DMS53 treated with DMSO at 0.1 percent for 48 hours (cell line): ENCODE results near the gene SIRT2.

Experiments
- DNase-seq: peaks from one replicate; lab custom pipeline; 2025; ENCODE audit not compliant: unreplicated experiment; lab: John Stamatoyannopoulos, UW

Gene SIRT2

GRCh38 chr19:38845374-38846024, 53.9 kb downstream of the SIRT2 start:
- no peak for DNase-seq

DNA sequence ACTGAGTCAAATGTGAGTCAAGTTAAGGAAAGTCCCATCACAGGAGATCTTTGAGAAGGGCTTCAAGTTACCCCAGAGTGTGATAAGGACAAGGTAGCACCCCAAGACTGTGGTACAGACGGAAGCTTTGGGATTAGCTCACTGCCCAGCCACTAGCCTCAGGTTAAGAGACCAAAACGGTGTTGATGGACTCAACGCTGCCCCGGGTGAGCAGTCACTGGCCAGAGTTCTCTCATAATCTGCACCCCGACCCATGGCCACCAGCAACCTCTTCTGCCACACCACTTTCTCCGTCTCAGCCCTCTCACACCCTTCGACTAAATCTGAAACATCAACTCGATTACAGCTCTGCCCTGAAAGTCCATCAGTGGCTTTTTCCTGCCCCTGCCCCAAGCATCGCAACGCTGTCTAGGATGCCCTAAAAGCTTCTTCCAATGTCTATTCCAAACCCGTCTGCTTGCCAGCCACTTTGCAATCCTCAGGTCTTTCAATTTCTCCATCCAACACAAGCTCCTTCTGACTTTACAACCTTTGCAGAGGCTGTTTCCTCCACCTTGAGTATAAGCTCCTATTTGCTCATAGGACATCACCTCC, 55.2 kb downstream of the SIRT2 start:
- DNase-seq = no peak

DNA sequence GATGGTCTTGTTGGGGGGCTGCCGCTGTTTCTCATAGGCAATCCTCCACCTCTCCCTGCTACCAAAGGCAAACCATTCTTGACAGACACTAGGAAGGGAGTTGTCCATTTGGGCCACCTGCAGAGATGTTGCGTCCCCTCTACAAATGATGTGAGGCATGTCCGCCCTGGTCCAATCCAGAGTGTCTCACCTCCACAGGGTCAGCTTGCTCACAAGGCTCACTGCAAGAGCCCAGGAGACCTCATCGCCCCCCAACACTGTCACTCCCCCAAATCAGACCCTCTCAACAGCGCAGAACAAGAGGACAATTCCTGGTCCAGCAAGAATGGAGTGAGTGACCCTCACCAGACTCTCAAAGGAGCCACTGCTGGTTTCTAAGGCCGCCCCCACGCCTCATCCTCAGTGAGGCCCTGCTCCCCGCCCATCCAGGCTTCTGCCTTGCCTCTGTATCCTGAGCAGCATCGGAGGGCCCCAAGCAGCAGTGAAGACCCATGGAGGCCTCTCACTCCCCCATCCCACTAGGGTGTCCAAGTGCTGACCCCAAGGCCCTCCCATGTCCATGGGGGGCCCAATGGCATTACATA, 56.2 kb downstream of the SIRT2 start:
- no peak for DNase-seq

DNA sequence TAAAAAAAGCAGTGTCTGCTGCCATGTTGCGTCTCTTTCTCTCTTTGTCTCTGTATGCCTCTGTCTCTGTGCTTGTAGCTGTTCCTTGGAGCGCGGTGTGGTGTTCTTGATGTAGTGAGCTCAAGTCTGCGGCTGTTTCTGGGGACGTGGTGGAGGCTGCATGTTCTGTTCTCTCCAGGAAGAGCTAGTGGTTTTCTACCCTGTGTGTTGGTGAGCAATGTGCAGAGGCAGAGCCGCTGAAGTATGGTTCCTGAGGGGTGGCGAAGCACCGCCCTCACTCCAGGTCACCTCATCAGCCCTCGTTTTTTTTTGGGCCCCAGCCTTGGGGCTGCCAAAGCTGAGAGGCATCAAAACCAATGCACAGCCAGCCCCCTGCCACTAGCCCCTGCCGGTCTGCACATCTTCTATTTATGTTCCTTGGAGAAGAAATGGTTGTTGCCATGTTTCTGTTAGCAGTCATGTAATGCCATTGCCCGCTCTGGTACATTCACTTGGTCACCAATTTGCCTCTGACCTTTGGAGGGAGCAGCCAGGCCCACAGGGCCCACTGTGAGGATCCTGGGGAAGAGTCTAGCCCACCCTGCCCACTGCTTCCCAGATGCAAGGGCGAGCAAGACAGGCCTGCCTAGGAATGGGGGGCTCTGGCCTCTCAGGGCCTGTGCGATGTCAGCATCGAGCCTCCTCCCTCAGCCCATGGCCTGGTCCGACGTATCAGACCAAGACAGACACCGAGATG, 56.8 kb downstream of the SIRT2 start:
- no peak for DNase-seq

- no peak for DNase-seq
Measured at GRCh38 chr19:38841787-38842438, 57.5 kb downstream of the SIRT2 start.

DNA sequence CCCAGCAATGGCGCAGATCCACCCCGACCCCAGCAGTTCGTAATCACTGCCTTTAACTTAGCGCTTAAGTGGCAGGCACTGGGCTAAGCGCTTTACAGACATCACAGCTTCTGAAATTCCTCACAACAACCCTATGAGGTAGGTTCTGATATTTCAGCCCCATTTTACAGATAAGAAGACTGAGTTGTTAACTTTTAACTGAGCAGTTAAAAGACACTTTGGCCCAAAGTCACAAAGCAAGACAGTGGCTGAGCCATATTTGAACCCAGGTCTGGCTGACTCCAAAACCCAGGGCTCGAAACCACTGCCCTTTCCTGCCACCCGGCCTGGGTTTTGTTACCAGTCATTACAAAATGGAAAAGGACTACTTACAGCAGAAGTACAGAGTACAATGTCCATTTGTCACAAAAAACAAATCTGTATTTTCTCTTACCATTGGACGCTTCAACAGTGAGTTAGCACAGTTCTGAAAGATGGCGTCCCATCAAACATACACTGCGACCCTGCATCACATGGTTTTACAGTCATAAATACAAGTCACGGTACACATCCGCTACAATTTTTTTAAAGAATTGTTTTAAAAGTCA, 58.1 kb downstream of the SIRT2 start:
- DNase-seq = no peak

DNA sequence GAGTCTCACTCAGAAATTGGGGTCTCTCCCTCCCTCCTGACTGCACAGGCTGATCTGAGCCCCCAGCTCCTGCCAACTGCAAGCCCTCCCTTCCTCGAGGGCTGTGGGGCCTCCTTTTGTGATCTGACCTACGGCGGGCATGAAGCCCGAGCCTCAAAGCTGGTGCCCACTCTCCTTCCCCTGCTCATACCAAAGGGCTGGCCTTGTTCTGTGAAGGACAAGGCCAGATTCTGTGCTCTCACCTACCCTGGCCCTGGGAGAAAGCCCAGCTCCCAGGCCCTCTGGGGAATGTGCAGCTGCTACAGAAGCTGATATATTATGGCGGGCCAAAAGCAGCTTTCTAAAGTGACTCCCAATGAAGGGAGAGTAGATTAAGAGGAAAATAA, 58.8 kb downstream of the SIRT2 start:
- DNase-seq = no peak

GRCh38 chr19:38839816-38840582, 59.4 kb downstream of the SIRT2 start:
- DNase-seq = no peak

- peak; percentile 49 for DNase-seq
Measured at GRCh38 chr19:38838986-38839761, 60.2 kb downstream of the SIRT2 start.

DNA sequence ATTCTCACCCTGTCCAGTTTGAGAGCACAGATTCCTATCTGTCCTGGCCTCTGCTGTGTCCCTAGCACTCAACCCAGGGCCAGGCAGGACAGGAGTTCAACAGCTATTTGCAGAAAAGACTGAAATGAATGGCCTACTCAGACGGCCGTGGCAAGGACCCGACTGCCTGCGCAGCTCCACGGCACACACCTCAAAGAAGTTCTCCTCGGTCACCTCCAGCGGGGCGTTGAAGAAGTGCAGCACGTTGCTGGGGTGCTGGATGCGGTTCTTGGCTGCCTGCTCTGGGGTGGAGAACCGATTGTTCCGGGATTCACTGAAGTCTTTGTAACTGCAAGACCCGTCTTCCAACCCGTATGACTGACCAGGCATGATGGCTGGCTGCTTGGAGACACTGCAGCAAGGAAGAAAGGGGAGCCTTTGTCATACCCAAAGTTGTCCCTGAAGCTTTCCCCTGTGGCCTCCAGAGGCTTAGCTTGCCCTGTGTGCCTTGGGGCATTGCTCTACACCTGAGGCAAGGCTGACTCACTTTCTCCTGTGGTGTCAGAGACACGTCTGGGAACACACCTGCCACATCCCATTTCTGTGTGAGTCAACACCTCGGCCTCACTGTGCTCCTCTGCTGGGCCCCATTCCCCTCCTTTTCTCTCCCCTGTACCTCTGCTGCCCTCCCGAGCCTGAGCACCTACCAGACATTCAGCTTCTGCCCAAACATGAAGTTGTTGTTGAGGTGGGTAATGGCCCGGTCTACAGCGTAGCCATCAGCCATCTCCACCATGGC, 61.0 kb downstream of the SIRT2 start:
- DNase-seq = peak; percentile 97

DNA sequence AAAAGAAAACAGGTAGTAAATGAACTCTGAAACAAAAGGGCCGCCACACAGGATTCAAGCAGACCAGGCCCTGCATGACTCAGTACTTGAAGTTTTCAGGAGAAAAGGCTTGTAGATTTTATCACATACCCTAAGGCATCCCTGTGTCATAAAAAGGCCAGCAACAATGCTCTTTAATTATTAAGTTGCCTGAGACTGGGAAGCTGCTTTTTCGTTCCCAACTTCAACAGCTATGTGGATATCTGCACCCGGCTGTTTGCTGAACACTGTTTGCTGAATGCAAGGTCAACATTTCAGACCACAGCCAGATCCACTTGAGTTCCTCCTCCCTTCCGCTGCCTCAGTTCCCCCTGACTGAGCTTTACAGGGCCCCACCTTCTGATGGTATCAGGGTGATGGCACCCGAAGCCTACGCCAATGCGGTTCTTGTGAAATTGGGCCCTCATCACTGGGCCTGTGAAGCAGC, 61.7 kb downstream of the SIRT2 start:
- DNase-seq = peak; percentile 83

DNA sequence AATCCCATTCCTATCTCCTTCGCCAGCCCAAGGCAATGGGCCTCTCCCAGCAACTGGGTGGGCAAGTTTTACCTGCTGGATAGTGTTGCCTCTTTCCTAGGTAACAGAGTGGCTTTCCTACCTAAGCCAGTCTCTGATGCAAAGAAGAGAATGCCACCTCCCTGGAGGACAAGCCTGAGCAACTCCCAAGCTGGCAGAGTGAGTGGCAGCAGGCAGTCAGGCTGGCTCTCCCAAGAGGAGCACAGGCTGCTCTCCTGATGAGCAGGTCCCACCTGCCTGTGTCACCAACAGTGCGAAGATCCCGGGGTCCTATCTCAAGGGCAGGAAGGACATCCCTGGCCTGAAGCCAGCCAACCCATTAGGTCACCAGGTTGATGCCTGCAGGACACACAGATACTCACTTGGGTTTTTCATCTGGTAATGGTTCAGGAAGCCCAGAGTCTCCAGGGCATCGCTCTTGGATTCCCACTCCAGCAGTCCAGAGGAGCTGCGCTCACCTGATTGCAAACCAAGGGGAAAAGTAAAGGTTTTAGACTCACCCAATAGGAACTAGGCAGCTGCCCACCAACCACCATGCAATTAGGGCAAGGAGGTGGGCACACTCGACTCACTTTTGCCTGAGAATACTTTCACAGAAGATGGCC, 62.3 kb downstream of the SIRT2 start:
- DNase-seq = no peak

- DNase-seq = no peak
Measured at GRCh38 chr19:38836159-38836982, 63.0 kb downstream of the SIRT2 start.

DNA sequence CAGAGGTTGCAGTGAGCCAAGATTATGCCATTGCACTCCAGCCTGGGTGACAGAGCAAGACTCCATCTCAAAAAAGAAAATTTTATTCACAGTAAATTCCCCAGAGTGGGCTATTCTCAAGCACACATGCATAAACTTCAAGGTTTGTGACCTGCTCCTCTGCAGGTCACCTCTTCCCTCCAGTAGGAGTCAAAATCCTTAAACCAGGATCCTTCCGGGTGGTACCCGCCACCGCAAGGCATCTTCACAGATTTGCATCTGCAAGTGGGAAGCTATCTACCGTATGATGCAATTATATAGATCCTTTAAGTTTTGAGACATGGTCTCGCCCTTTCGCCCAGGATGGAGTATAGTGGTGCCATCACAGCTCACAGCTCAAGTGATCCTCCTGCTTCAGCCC, 64.8 kb downstream of the SIRT2 start:
- no peak for DNase-seq

- no peak for DNase-seq
Measured at GRCh38 chr19:38834104-38834490, 65.3 kb downstream of the SIRT2 start.

- no peak for DNase-seq
Measured at GRCh38 chr19:38833092-38833425, 66.4 kb downstream of the SIRT2 start.

GRCh38 chr19:38831142-38831605, 68.2 kb downstream of the SIRT2 start:
- DNase-seq = peak; percentile 84
